Common myeloid progenitor, CD34-positive (primary cell): Measurements from ENCODE around the gene ATG5.
"Not testable (repeated sequence)": the region's sequence is repeated elsewhere in the genome, so short reads cannot be mapped to it uniquely, and the experiment has no call there.

ENCODE experiments used
- CTCF ChIA-PET: fragments of 350-600 bp; sonication (Branson Sonifier 250); formaldehyde crosslinking; loops from one replicate; lab custom pipeline; 2021; ENCODE audit warnings: antibody characterized with exemption; lab: Charles Lee
- POLR2A ChIA-PET: fragments of 350-600 bp; sonication (Branson Sonifier 250); formaldehyde crosslinking; loops from one replicate; lab custom pipeline; 2021; ENCODE audit warnings: antibody characterized with exemption; lab: Charles Lee
- DNase-seq, 3 donors: peaks; one replicate each; pipeline versions ENCODE4 v3.0.0 to v3.0.0-alpha.2; 2013
- H3K27ac ChIP-seq, 2 experiments: 1 replicate in 1 of 2; 2 replicates in 1 of 2; pipeline ENCODE4 v1.7.0; 2013; ENCODE audit warnings: inconsistent platforms in 2 of 2, low read length in 2 of 2, mild to moderate bottlenecking in 2 of 2, low read depth in 1 of 2, moderate library complexity in 1 of 2; ENCODE audit not compliant: severe bottlenecking in 2 of 2, insufficient read depth in 1 of 2, poor library complexity in 1 of 2
- H3K27me3 ChIP-seq, 5 experiments: replicated peaks in 2 of 5; 1 replicate in 3 of 5; 2 replicates in 2 of 5; pipeline versions ENCODE4 v1.6.1 to v1.7.0; 2013; ENCODE audit warnings: low read length in 4 of 5, mild to moderate bottlenecking in 2 of 5, moderate library complexity in 2 of 5, inconsistent platforms in 1 of 5; ENCODE audit not compliant: insufficient read depth in 5 of 5, control insufficient read depth in 4 of 5
- H3K36me3 ChIP-seq, 4 experiments: 1 replicate in 2 of 4; 2 replicates in 2 of 4; pipeline versions ENCODE4 v1.6.1 to v1.7.0; 2013; ENCODE audit warnings: low read length in 3 of 4, control low read depth in 1 of 4, mild to moderate bottlenecking in 1 of 4; ENCODE audit not compliant: control insufficient read depth in 4 of 4, insufficient read depth in 4 of 4
- H3K4me1 ChIP-seq, 4 experiments: 1 replicate in 3 of 4; 2 replicates in 1 of 4; pipeline versions ENCODE4 v1.6.1 to v1.7.1; 2013; ENCODE audit warnings: low read length in 3 of 4, mild to moderate bottlenecking in 3 of 4, control low read depth in 1 of 4, inconsistent platforms in 1 of 4, moderate library complexity in 1 of 4; ENCODE audit not compliant: control insufficient read depth in 4 of 4, insufficient read depth in 4 of 4; ENCODE audit errors: control extremely low read depth in 1 of 4
- H3K4me3 ChIP-seq, 7 experiments: 1 replicate in 4 of 7; 2 replicates in 3 of 7; pipeline versions ENCODE4 v1.5.1 to v1.7.0; 2013; ENCODE audit warnings: mild to moderate bottlenecking in 7 of 7, low read length in 6 of 7, moderate library complexity in 6 of 7, inconsistent platforms in 2 of 7, low read depth in 2 of 7, control low read depth in 1 of 7; ENCODE audit not compliant: insufficient read depth in 4 of 7, control insufficient read depth in 1 of 7; ENCODE audit errors: extremely low read depth in 1 of 7
- H3K9me3 ChIP-seq, 5 experiments: 1 replicate in 4 of 5; 2 replicates in 1 of 5; pipeline versions ENCODE4 v1.6.1 to v1.7.1; 2013; ENCODE audit warnings: low read length in 4 of 5, mild to moderate bottlenecking in 2 of 5, inconsistent platforms in 1 of 5, low read depth in 1 of 5, moderate library complexity in 1 of 5; ENCODE audit not compliant: control insufficient read depth in 4 of 5, insufficient read depth in 2 of 5; ENCODE audit errors: control extremely low read depth in 1 of 5
- WGBS: methylation state at CpG from one replicate; pipeline ENCODE4 v1.1.5; 2013; ENCODE audit not compliant: insufficient coverage; 5-methylcytosine and 5-hydroxymethylcytosine counted together

ATG5 gene

DNA sequence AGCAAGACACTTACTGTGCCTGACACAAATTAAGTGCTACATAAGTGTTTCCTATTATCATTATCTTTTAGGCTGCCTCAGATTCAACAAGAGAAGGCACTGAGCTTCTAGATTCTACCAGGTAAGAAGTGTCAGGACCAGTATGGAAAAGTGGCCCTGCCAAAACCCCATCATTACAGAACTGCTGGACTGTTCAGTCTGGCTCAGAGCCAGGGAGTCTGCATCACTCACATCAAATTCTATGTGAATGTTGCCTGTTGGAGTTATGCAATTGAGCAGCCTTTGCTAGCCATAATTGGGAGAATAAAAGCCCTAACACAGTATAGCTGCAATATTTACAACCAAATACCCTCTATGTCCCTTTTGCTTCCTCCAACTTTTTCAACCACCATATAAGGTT lies 70.9 kb downstream of the ATG5 start:
- no peak for DNase-seq
- H3K36me3 ChIP-seq: peaks cover 0 to 4% (median 0%) of the 10 kb centered on the region in 4 experiments
- ChIA-PET POLR2A (no interaction called here), CTCF (no interaction called here)
- no peaks in the 10 kb centered on the region for H3K27me3 ChIP-seq
- no peak overlapping the region for H3K4me3 ChIP-seq
- no peak overlapping the region for H3K27ac ChIP-seq
- H3K4me1 ChIP-seq: no peaks in the 10 kb centered on the region
- no peaks in the 10 kb centered on the region for H3K9me3 ChIP-seq

DNA sequence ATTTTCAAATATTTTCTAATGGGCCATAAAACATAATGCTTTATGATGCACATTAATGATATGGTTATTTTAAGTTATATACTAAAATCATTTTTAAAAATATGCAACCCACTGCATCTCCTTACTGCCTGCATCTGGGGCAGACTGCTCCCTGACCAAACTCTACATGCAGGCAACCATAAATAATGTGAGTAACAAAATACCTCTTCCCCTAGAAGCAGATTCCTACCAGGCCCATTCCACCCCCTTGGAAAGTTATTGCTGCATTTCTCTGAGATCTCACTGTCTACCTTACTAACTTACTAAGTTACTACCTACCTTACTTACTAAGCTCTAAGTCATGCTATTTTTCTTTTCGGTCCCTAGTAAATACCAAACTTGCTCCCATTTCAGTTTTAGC lies 71.8 kb downstream of the ATG5 start:
- Histone ChIP-seq H3K36me3 (peaks cover 0 to 4% (median under 1%) of the 10 kb centered on the region in 4 experiments), H3K27ac (no peak overlapping the region), H3K4me1 (no peaks in the 10 kb centered on the region), H3K9me3 (no peaks in the 10 kb centered on the region), H3K4me3 (no peak overlapping the region), H3K27me3 (no peaks in the 10 kb centered on the region)
- CTCF ChIA-PET: no interaction called here
- no peak for DNase-seq
- WGBS: 100% methylated on average over 1 of the region's 1 CpG
- POLR2A ChIA-PET: no interaction called here

DNA sequence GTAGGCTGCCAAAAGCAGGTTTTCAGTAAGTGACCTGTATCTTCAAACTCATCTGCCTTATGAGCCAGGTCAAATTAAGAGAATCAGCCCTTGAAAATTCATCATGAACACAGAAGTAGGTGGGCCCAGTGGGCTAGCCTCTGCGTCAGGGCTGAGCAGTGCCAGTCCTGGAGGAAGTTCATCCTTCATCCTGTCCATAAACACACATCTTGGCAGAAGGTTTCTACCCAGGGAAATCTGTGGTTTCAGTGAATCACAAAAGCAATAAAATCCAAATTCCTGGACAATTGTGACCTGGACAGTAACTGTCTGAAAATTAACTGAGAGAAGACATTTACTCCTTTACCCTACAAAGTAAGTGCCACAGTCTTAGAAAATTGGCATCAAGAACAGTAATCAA lies 72.4 kb downstream of the ATG5 start:
- Histone ChIP-seq H3K4me1 (no peaks in the 10 kb centered on the region), H3K27me3 (no peaks in the 10 kb centered on the region), H3K27ac (no peak overlapping the region), H3K9me3 (no peaks in the 10 kb centered on the region), H3K36me3 (peaks cover 0 to 5% (median 2%) of the 10 kb centered on the region in 4 experiments), H3K4me3 (no peak overlapping the region)
- 100% methylated on average over 1 of the region's 1 CpG for WGBS
- ChIA-PET POLR2A (no interaction called here), CTCF (interaction anchor here (1.2 kb wide), 1 partner anchor 27 kb away, joined by 3 read pairs; no protein-coding TSS in a partner anchor)
- no peak for DNase-seq

DNA sequence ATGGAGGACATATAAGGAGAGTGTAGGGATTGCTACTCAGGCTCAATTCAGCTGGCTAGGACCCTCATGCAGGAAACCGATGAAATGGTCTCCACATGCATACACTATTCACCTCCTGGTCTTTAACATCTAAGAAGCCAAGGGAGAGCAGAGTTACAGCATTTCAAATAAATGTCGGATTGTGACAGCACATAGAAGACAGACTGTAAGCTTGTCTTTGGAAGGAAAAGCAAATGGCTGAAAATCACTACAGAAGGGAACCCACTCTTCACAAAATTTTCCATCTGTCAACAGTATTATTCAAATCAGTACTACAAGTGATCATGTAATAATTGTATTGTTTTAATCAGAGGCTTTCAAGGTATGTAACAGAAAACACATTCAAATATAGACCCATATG lies 72.9 kb downstream of the ATG5 start:
- Histone ChIP-seq H3K4me1 (no peaks in the 10 kb centered on the region), H3K9me3 (no peaks in the 10 kb centered on the region), H3K27me3 (no peaks in the 10 kb centered on the region), H3K36me3 (peaks cover under 1 to 6% (median 4%) of the 10 kb centered on the region in 4 experiments), H3K27ac (no peak overlapping the region), H3K4me3 (no peak overlapping the region)
- 88% methylated on average over 2 of the region's 2 CpGs for WGBS
- POLR2A ChIA-PET: interaction anchor here (0.8 kb wide), 1 partner anchor 12 kb away, joined by 3 read pairs; no protein-coding TSS in a partner anchor
- DNase-seq: no peak
- CTCF ChIA-PET: interaction anchor here (1.2 kb wide), 1 partner anchor 28 kb away, joined by 3 read pairs; no protein-coding TSS in a partner anchor

DNA sequence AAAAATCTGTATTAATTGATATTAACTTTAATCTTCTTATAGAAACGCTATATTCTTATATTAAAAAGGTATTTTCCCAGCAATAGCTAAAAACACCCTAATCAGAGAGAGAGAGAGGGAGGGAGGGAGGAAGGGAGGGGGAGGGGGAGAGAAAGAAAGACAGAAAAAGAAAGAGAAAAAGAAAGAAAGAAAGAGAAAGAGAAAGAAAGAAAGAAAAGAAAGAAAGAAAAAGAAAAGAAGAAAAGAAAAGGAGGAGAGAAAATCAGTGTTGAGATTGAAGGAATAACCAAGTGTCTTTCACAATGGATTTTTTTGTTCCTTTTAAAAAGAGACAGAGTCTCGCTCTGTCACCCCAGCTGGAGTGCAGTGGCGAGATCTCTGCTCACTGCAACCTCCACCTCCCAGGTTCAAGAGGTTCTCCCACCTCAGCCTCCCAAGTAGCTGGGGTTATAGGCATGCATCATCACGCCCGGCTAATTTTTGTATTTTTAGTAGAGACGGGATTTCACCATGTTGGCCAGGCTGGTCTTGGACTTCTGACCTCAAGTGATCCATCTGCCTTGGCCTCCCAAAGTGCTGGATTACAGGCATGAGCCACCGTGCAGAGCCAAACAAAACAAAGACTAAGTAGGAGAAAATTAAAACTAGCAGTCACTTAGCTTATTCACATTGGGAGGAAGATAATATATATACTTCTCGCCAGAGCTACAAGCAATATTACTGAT lies 73.9 kb downstream of the ATG5 start:
- H3K36me3 ChIP-seq, H3K4me1 ChIP-seq, H3K9me3 ChIP-seq, DNase-seq, H3K27me3 ChIP-seq, H3K27ac ChIP-seq, H3K4me3 ChIP-seq: not testable (repeated sequence)
- POLR2A ChIA-PET: interaction anchor here (0.8 kb wide), 1 partner anchor 11 kb away, joined by 3 read pairs; no protein-coding TSS in a partner anchor
- 90% methylated on average over 2 of the region's 8 CpGs for WGBS
- CTCF ChIA-PET: interaction anchor here (1.2 kb wide), 1 partner anchor 29 kb away, joined by 3 read pairs; no protein-coding TSS in a partner anchor

DNA sequence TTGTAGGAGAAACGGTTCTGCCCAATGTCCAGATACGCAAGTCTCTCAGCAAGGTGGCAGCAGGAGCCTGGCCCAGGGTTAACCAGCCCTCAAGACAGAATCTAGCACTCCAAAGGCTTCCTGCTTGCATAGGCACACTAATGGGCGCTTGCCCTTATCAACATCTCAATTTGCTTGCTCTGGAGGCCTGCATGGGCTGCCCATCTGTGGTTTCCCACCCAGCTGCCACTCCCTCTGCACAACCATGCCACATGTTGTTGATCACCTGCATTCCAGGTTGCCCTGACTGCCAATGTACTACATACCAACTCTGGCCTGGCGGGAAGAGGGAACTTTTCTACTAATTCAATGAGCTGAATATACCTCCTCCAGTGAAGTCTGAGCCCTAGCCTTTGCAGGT lies 74.6 kb downstream of the ATG5 start:
- H3K27me3 ChIP-seq: no peaks in the 10 kb centered on the region
- WGBS: 93% methylated on average over 2 of the region's 4 CpGs
- no peaks in the 10 kb centered on the region for H3K4me1 ChIP-seq
- H3K27ac ChIP-seq: no peak overlapping the region
- no peaks in the 10 kb centered on the region for H3K9me3 ChIP-seq
- peaks cover 5 to 12% (median 8%) of the 10 kb centered on the region in 4 experiments for H3K36me3 ChIP-seq
- no peak overlapping the region for H3K4me3 ChIP-seq
- ChIA-PET POLR2A (no interaction called here), CTCF (no interaction called here)
- DNase-seq: no peak

DNA sequence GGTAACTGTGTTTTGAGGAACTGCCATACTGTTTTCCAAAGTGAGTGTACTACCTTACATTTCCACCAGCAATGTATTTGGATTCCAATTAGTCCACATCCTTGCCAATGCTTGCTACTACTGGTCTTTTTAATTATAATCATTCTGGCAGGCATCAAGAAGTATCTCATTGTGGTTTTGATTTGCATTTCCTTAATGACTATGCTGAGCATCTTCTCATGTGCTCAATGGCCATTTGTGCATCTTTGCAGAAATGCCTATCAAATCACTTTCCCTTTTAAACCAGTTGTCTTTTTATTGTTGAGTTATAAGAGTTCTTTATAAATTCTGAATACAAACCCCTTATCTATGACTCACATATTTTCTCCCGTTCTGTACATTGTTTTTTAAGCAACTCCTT lies 75.9 kb downstream of the ATG5 start:
- H3K4me3 ChIP-seq: no peak overlapping the region
- no peaks in the 10 kb centered on the region for H3K27me3 ChIP-seq
- H3K27ac ChIP-seq: no peak overlapping the region
- no peaks in the 10 kb centered on the region for H3K9me3 ChIP-seq
- H3K36me3 ChIP-seq: peaks cover 5 to 14% (median 8%) of the 10 kb centered on the region in 4 experiments
- CTCF ChIA-PET: no interaction called here
- WGBS: no CpG with 5 or more reads among the region's 1 CpG
- no peak for DNase-seq
- H3K4me1 ChIP-seq: no peaks in the 10 kb centered on the region
- POLR2A ChIA-PET: no interaction called here
